Measurements from ENCODE around the gene TLR6.

DNA sequence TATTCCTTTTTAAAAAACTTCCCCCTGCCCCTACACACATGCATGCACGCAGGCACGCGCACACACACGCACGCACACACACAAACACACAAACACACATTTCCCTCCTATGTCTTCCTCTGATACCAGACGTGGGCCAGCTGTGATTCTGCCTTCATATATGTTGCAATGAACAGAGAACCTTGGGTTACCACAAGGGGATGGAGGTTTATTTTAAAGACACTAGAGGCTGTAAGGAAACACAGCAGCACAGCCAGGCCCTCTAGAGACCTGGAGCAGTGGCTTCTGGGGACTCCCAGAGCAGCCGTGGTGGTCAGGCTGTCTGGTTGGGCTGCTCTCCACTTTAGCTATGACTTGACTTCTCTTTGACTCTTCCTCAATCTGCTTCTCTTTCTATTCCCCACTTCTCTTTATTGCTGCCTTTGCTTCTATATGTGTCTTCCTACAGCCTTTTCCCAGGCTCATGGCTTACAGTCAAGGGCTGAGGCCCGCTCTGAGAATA lies 70.7 kb downstream of the TLR6 start:
- TF ChIP-seq EP300 (IDR thresholded peaks at IDR 0.05; ENCODE audit: borderline replicate concordance in 1 of 2, low read depth in 1 of 2, low read length in 1 of 2) (no peak), GATA2 (CRISPR knock-in tag; IDR thresholded peaks at IDR 0.05) (no peak), YY1 (IDR thresholded peaks at IDR 0.05; ENCODE audit: low read depth) (no peak), FOXM1 (IDR thresholded peaks at IDR 0.05; ENCODE audit: low read depth) (no peak), TCF12 (IDR thresholded peaks at IDR 0.05) (no peak), POLR2AphosphoS5 (IDR thresholded peaks at IDR 0.05; ENCODE audit: low read depth, low read length) (no peak)
- TF ChIP-seq, protein P1, sequence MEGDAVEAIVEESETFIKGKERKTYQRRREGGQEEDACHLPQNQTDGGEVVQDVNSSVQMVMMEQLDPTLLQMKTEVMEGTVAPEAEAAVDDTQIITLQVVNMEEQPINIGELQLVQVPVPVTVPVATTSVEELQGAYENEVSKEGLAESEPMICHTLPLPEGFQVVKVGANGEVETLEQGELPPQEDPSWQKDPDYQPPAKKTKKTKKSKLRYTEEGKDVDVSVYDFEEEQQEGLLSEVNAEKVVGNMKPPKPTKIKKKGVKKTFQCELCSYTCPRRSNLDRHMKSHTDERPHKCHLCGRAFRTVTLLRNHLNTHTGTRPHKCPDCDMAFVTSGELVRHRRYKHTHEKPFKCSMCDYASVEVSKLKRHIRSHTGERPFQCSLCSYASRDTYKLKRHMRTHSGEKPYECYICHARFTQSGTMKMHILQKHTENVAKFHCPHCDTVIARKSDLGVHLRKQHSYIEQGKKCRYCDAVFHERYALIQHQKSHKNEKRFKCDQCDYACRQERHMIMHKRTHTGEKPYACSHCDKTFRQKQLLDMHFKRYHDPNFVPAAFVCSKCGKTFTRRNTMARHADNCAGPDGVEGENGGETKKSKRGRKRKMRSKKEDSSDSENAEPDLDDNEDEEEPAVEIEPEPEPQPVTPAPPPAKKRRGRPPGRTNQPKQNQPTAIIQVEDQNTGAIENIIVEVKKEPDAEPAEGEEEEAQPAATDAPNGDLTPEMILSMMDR (IDR thresholded peaks at IDR 0.05) = no peak

Measured in SK-N-SH (cell line).